Right ventricle myocardium superior (tissue), 1 donor: ENCODE measurements around the gene MARCHF9. TPM values are rescaled to one million over a fixed set of nuclear protein-coding genes. Genes with fewer than 3 reads are reported as not detected.

Source experiments
- ATAC-seq: fragments of 200-7000 bp; cut with Tn5 transposase; one replicate; pipeline ENCODE4 v1.9.1; 2020; ENCODE audit warnings: mild to moderate bottlenecking; ENCODE audit not compliant: poor library complexity
- DNase-seq: peaks from one replicate; pipeline ENCODE4 v3.0.0-alpha.2; 2020
- intact Hi-C: fragments of 100-400 bp; cut with DNase I; formaldehyde crosslinking; loops from one replicate; pipeline ENCODE4 v1.11.2; 2022
- microRNA-seq: library from miRNA; unstranded; fragments of <30 nt; microRNA quantifications from one replicate; pipeline ENCODE4 v1.2.0, GENCODE V29; 2020
- total RNA-seq: library from RNA; stranded (reverse); fragmentation: NEBNext Ultra II Directional; extraction: Animal tissue kit (Norgen Biotek cat#: 25700); gene quantifications from one replicate; pipeline ENCODE4 v1.2.1, GENCODE V29; 2021
- donor health status: DM: no; HTN: yes; CAD: no; lungs with severe emphysema.

The MARCHF9 gene
- total RNA-seq, 1 donor from 2014 or later, result 12.2 TPM

GRCh38 chr12:57809425-57809824 lies 54.5 kb downstream of the MARCHF9 start:
- ATAC-seq, result no peak
- no peak for DNase-seq
- intact Hi-C loops, result loop anchor here (10.0 kb wide), 1 partner anchor 95 kb away; no protein-coding TSS in a partner anchor

Small RNA genes within 50 kb of the gene (microRNA-seq; reads per million reads assigned to microRNA genes)
- gene MIR6759, result not detected

Other genes starting within 250 kb of the MARCHF9 start
- 16.4 TPM for gene DDIT3, start 234.6 kb upstream of the MARCHF9 start, total RNA-seq
- gene MBD6, start 232.3 kb upstream of the MARCHF9 start, total RNA-seq, result 25.4 TPM
- gene DCTN2, start 207.9 kb upstream of the MARCHF9 start, total RNA-seq, result 95.0 TPM
- 0.08 TPM for gene KIF5A, start 205.1 kb upstream of the MARCHF9 start, total RNA-seq
- 12.4 TPM for gene PIP4K2C, start 163.9 kb upstream of the MARCHF9 start, total RNA-seq
- gene DTX3, start 150.3 kb upstream of the MARCHF9 start, total RNA-seq, result 21.7 TPM
- gene ARHGEF25, start 143.7 kb upstream of the MARCHF9 start, total RNA-seq, result 14.3 TPM
- gene B4GALNT1, start 121.9 kb upstream of the MARCHF9 start, total RNA-seq, result 5.6 TPM
- gene OS9, start 61.0 kb upstream of the MARCHF9 start, total RNA-seq, result 102 TPM
- 6.6 TPM for gene AGAP2, start 16.4 kb upstream of the MARCHF9 start, total RNA-seq
- 27.5 TPM for gene TSPAN31, start 10.1 kb upstream of the MARCHF9 start, total RNA-seq
- gene CDK4, start 2.8 kb upstream of the MARCHF9 start, total RNA-seq, result 41.1 TPM
- not detected for gene CYP27B1, start 12.0 kb downstream of the MARCHF9 start, total RNA-seq
- gene METTL1, start 17.0 kb downstream of the MARCHF9 start, total RNA-seq, result 7.2 TPM
- gene EEF1AKMT3, start 17.5 kb downstream of the MARCHF9 start, total RNA-seq, result 1.2 TPM
- gene TSFM, start 27.7 kb downstream of the MARCHF9 start, total RNA-seq, result 49.5 TPM
- 2.1 TPM for gene AVIL, start 63.6 kb downstream of the MARCHF9 start, total RNA-seq
- 99.5 TPM for gene CTDSP2, start 91.6 kb downstream of the MARCHF9 start, total RNA-seq
- gene ATP23, start 186.5 kb downstream of the MARCHF9 start, total RNA-seq, result 7.6 TPM